Measurements from ENCODE around the gene TBCD. TPM values are rescaled to one million over a fixed set of nuclear protein-coding genes. Genes with fewer than 3 reads are reported as not detected.

Gene TBCD
- polyA plus RNA-seq, 1 donor from 2014 or later = 67.2 TPM

DNA sequence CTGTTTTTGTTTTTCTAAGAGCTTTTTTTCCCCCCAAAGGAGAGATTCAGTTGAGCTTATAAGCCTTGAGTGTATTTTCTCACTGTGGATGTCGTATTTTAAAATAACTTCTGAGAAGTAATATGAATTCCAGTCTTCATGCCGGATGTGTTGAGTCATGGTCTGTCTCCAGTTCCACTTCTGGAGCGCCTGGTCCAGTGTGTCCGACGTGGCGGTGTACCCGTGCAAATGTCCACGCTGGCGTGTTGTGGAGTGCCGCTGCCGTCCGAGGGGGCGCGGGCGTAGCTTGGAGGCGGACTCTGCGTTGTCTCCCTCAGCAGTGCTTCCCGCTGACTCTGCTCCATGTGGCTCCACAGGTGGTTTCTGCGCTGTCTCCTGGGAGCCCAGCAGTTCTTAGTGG, 148.9 kb downstream of the TBCD start:
- H4K20me1 ChIP-seq (ENCODE audit: insufficient read depth) = no peaks in the 10 kb centered on the region
- H3K4me2 ChIP-seq (ENCODE audit: low read length) = no peak overlapping the region
- H3K27me3 ChIP-seq (ENCODE audit: insufficient read depth, low read depth, low read length) = no peaks in the 10 kb centered on the region
- H3K9ac ChIP-seq (ENCODE audit: low read length) = no peak overlapping the region
- no peaks in the 10 kb centered on the region for H3K79me2 ChIP-seq (replicated peaks; ENCODE audit: insufficient read depth, low read length)
- no peak overlapping the region for H3K27ac ChIP-seq (ENCODE audit: low read length)
- no peaks in the 10 kb centered on the region for H3K9me3 ChIP-seq (ENCODE audit: low read length)
- H3K9me2 ChIP-seq (ENCODE audit: insufficient read depth, low read length) = no peaks in the 10 kb centered on the region
- H2AFZ ChIP-seq (ENCODE audit: low read depth, low read length) = no peak overlapping the region
- H3K4me3 ChIP-seq (ENCODE audit: low read length) = no peak overlapping the region
- peaks cover 6% of the 10 kb centered on the region for H3K36me3 ChIP-seq (ENCODE audit: insufficient read depth, low read length)
- TF ChIP-seq EZH2 (IDR thresholded peaks at IDR 0.05; ENCODE audit: borderline replicate concordance, insufficient read depth, low read length, poor library complexity, severe bottlenecking) (no peak), REST (IDR thresholded peaks at IDR 0.05; ENCODE audit: borderline replicate concordance) (no peak), SMC3 (conservative IDR thresholded peaks at IDR 0.05; ENCODE audit: poor library complexity) (no peak), TAF1 (IDR thresholded peaks at IDR 0.05; ENCODE audit: low read depth) (no peak), EP300 (conservative IDR thresholded peaks at IDR 0.05; ENCODE audit: poor library complexity, severe bottlenecking) (no peak)
- no peaks in the 10 kb centered on the region for H3F3A ChIP-seq (ENCODE audit: insufficient read depth, low read length, poor library complexity, severe bottlenecking)

GRCh38 chr17:82901356-82901755, 149.5 kb downstream of the TBCD start:
- H3F3A ChIP-seq (ENCODE audit: insufficient read depth, low read length, poor library complexity, severe bottlenecking) = no peaks in the 10 kb centered on the region
- H2AFZ ChIP-seq (ENCODE audit: low read depth, low read length) = no peak overlapping the region
- H3K9ac ChIP-seq (ENCODE audit: low read length) = no peak overlapping the region
- H3K36me3 ChIP-seq (ENCODE audit: insufficient read depth, low read length) = peaks cover 6% of the 10 kb centered on the region
- H3K27me3 ChIP-seq (ENCODE audit: insufficient read depth, low read depth, low read length) = no peaks in the 10 kb centered on the region
- H3K9me3 ChIP-seq (ENCODE audit: low read length) = no peaks in the 10 kb centered on the region
- H4K20me1 ChIP-seq (ENCODE audit: insufficient read depth) = no peaks in the 10 kb centered on the region
- H3K27ac ChIP-seq (ENCODE audit: low read length) = no peak overlapping the region
- H3K79me2 ChIP-seq (replicated peaks; ENCODE audit: insufficient read depth, low read length) = no peaks in the 10 kb centered on the region
- no peaks in the 10 kb centered on the region for H3K9me2 ChIP-seq (ENCODE audit: insufficient read depth, low read length)
- TF ChIP-seq POLR2AphosphoS5 (IDR thresholded peaks at IDR 0.05) = no peak
- H3K4me2 ChIP-seq (ENCODE audit: low read length) = no peak overlapping the region
- no peak overlapping the region for H3K4me3 ChIP-seq (ENCODE audit: low read length)

DNA sequence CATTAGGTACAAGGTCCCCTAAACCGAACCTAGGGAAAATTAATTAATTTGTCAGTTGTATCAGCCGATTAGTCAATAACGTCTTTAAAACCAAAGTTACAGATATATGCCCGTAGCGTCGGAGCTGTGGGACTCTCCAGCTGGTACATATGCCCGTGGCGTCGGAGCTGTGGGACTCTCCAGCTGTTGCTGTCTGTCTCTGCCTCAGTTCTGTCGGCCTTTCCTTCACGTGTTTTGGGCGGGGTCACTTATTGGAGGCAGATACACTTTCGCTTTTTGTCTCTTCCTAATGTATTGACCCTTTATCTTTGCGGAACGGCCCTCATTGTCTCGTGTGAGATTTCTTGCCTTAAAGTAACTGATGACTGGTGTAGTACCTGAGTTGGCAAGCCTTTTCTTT, 150.0 kb downstream of the TBCD start:
- Histone ChIP-seq H3K36me3 (ENCODE audit: insufficient read depth, low read length) (peaks cover 6% of the 10 kb centered on the region), H3K4me3 (ENCODE audit: low read length) (no peak overlapping the region), H3F3A (ENCODE audit: insufficient read depth, low read length, poor library complexity, severe bottlenecking) (no peaks in the 10 kb centered on the region), H3K27ac (ENCODE audit: low read length) (no peak overlapping the region), H3K79me2 (replicated peaks; ENCODE audit: insufficient read depth, low read length) (no peaks in the 10 kb centered on the region), H2AFZ (ENCODE audit: low read depth, low read length) (no peak overlapping the region), H3K4me2 (ENCODE audit: low read length) (no peak overlapping the region), H3K9me3 (ENCODE audit: low read length) (no peaks in the 10 kb centered on the region), H3K9ac (ENCODE audit: low read length) (no peak overlapping the region), H3K9me2 (ENCODE audit: insufficient read depth, low read length) (no peaks in the 10 kb centered on the region), H3K27me3 (ENCODE audit: insufficient read depth, low read depth, low read length) (no peaks in the 10 kb centered on the region), H4K20me1 (ENCODE audit: insufficient read depth) (no peaks in the 10 kb centered on the region)
- TF ChIP-seq SMC3 (conservative IDR thresholded peaks at IDR 0.05; ENCODE audit: poor library complexity) (no peak), TAF1 (IDR thresholded peaks at IDR 0.05; ENCODE audit: low read depth) (no peak), CTCF (IDR thresholded peaks at IDR 0.05; ENCODE audit: poor library complexity, severe bottlenecking) (no peak), RAD21 (conservative IDR thresholded peaks at IDR 0.05) (no peak), MXI1 (conservative IDR thresholded peaks at IDR 0.05; ENCODE audit: poor library complexity, severe bottlenecking) (no peak), EZH2 (IDR thresholded peaks at IDR 0.05; ENCODE audit: borderline replicate concordance, insufficient read depth, low read length, poor library complexity, severe bottlenecking) (no peak), POLR2AphosphoS5 (IDR thresholded peaks at IDR 0.05) (no peak), EP300 (conservative IDR thresholded peaks at IDR 0.05; ENCODE audit: poor library complexity, severe bottlenecking) (no peak), REST (IDR thresholded peaks at IDR 0.05; ENCODE audit: borderline replicate concordance) (no peak)

All from neural cell (in vitro differentiated cells).